ENCODE results near the gene SUZ12.
"Not testable (repeated sequence)": the region's sequence is repeated elsewhere in the genome, so short reads cannot be mapped to it uniquely, and the experiment has no call there.

The SUZ12 gene

GRCh38 chr17:31942396-31942795 is 5.6 kb downstream of the SUZ12 start:
- not testable (repeated sequence) for H3K4me3 ChIP-seq (ENCODE audit: insufficient read depth, low read depth, low read length, poor library complexity, severe bottlenecking); DNase-seq; H3K27me3 ChIP-seq (replicated peaks; ENCODE audit: control insufficient read depth, insufficient read depth, low read length, poor library complexity, severe bottlenecking); H3K36me3 ChIP-seq (ENCODE audit: control insufficient read depth, insufficient read depth, low read length); H3K9me3 ChIP-seq (ENCODE audit: control insufficient read depth, low read length); H3K4me1 ChIP-seq (ENCODE audit: control insufficient read depth, insufficient read depth, low read length, poor library complexity, severe bottlenecking); H3K27ac ChIP-seq (ENCODE audit: insufficient read depth, low read length, poor library complexity, severe bottlenecking)

DNA sequence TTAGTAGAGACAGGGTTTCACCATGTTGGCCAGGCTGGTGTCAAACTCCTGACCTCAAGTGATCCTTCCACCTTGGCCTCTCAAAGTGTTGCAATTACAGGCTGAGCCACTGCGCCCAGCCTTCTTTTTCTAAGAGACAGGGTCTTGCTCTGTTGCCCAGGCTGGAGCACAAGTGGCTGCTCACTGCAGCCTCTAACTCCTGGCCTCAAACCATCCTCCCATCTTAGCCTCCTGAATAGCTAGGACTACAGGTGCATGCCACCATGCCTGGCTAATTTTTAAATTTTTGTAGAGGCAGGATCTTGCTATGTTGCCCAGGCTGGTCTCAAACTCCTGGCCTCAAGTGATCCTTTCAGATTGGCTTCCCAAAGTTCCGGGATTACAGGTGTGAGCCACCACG is 15.1 kb downstream of the SUZ12 start:
- H3K27ac ChIP-seq (ENCODE audit: insufficient read depth, low read length, poor library complexity, severe bottlenecking); H3K27me3 ChIP-seq (replicated peaks; ENCODE audit: control insufficient read depth, insufficient read depth, low read length, poor library complexity, severe bottlenecking); H3K4me3 ChIP-seq (ENCODE audit: insufficient read depth, low read depth, low read length, poor library complexity, severe bottlenecking); H3K9me3 ChIP-seq (ENCODE audit: control insufficient read depth, low read length); H3K4me1 ChIP-seq (ENCODE audit: control insufficient read depth, insufficient read depth, low read length, poor library complexity, severe bottlenecking); DNase-seq; H3K36me3 ChIP-seq (ENCODE audit: control insufficient read depth, insufficient read depth, low read length): not testable (repeated sequence)

GRCh38 chr17:31964131-31964530 is 27.3 kb downstream of the SUZ12 start:
- not testable (repeated sequence) for H3K4me3 ChIP-seq (ENCODE audit: insufficient read depth, low read depth, low read length, poor library complexity, severe bottlenecking); H3K4me1 ChIP-seq (ENCODE audit: control insufficient read depth, insufficient read depth, low read length, poor library complexity, severe bottlenecking); DNase-seq; H3K36me3 ChIP-seq (ENCODE audit: control insufficient read depth, insufficient read depth, low read length); H3K27ac ChIP-seq (ENCODE audit: insufficient read depth, low read length, poor library complexity, severe bottlenecking); H3K27me3 ChIP-seq (replicated peaks; ENCODE audit: control insufficient read depth, insufficient read depth, low read length, poor library complexity, severe bottlenecking); H3K9me3 ChIP-seq (ENCODE audit: control insufficient read depth, low read length)

DNA sequence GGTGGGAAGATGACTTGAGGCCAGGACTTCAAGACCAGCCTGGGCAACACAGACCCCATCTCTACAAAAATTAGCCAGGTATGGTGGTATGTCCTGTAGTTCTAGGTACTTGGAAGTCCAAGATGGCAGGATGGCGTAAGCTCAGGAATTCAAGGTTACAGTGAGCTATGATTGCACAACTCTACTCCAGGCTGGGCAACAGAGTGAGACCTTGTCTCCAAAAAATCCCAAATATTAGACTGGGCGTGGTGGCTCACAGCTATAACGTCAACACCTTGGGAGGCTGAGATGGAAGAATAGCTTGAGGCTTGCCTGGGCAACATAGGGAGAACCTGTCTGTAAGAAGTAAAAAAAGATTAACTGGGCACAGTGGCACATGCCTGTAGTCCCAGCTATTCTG is 30.8 kb downstream of the SUZ12 start:
- Histone ChIP-seq H3K9me3 (ENCODE audit: control insufficient read depth, low read length) (no peaks in the 10 kb centered on the region), H3K27me3 (replicated peaks; ENCODE audit: control insufficient read depth, insufficient read depth, low read length, poor library complexity, severe bottlenecking) (no peaks in the 10 kb centered on the region), H3K4me1 (ENCODE audit: control insufficient read depth, insufficient read depth, low read length, poor library complexity, severe bottlenecking) (no peaks in the 10 kb centered on the region), H3K4me3 (ENCODE audit: insufficient read depth, low read depth, low read length, poor library complexity, severe bottlenecking) (no peak overlapping the region), H3K27ac (ENCODE audit: insufficient read depth, low read length, poor library complexity, severe bottlenecking) (no peak overlapping the region), H3K36me3 (ENCODE audit: control insufficient read depth, insufficient read depth, low read length) (no peaks in the 10 kb centered on the region)
- no peak for DNase-seq

GRCh38 chr17:31970416-31970815 is 33.6 kb downstream of the SUZ12 start:
- not testable (repeated sequence) for H3K4me1 ChIP-seq (ENCODE audit: control insufficient read depth, insufficient read depth, low read length, poor library complexity, severe bottlenecking); H3K27me3 ChIP-seq (replicated peaks; ENCODE audit: control insufficient read depth, insufficient read depth, low read length, poor library complexity, severe bottlenecking); H3K4me3 ChIP-seq (ENCODE audit: insufficient read depth, low read depth, low read length, poor library complexity, severe bottlenecking); H3K9me3 ChIP-seq (ENCODE audit: control insufficient read depth, low read length); DNase-seq; H3K36me3 ChIP-seq (ENCODE audit: control insufficient read depth, insufficient read depth, low read length); H3K27ac ChIP-seq (ENCODE audit: insufficient read depth, low read length, poor library complexity, severe bottlenecking)

GRCh38 chr17:31974269-31975071 is 37.7 kb downstream of the SUZ12 start:
- not testable (repeated sequence) for H3K36me3 ChIP-seq (ENCODE audit: control insufficient read depth, insufficient read depth, low read length); H3K4me1 ChIP-seq (ENCODE audit: control insufficient read depth, insufficient read depth, low read length, poor library complexity, severe bottlenecking); DNase-seq; H3K27me3 ChIP-seq (replicated peaks; ENCODE audit: control insufficient read depth, insufficient read depth, low read length, poor library complexity, severe bottlenecking); H3K27ac ChIP-seq (ENCODE audit: insufficient read depth, low read length, poor library complexity, severe bottlenecking); H3K9me3 ChIP-seq (ENCODE audit: control insufficient read depth, low read length); H3K4me3 ChIP-seq (ENCODE audit: insufficient read depth, low read depth, low read length, poor library complexity, severe bottlenecking)

DNA sequence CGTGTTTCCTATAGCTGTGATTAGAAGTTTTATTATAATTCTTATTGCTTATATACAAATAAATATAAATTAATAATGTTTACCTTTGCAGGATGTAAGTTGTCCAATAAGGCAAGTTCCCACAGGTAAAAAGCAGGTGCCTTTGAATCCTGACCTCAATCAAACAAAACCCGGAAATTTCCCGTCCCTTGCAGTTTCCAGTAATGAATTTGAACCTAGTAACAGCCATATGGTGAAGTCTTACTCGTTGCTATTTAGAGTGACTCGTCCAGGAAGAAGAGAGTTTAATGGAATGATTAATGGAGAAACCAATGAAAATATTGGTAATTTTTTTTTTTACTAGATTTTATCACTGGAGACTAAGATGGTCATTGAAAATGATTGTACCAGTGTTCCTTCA is 38.6 kb downstream of the SUZ12 start:
- DNase-seq; H3K36me3 ChIP-seq (ENCODE audit: control insufficient read depth, insufficient read depth, low read length); H3K4me3 ChIP-seq (ENCODE audit: insufficient read depth, low read depth, low read length, poor library complexity, severe bottlenecking); H3K27ac ChIP-seq (ENCODE audit: insufficient read depth, low read length, poor library complexity, severe bottlenecking); H3K4me1 ChIP-seq (ENCODE audit: control insufficient read depth, insufficient read depth, low read length, poor library complexity, severe bottlenecking); H3K9me3 ChIP-seq (ENCODE audit: control insufficient read depth, low read length); H3K27me3 ChIP-seq (replicated peaks; ENCODE audit: control insufficient read depth, insufficient read depth, low read length, poor library complexity, severe bottlenecking): not testable (repeated sequence)

- DNase-seq; H3K27me3 ChIP-seq (replicated peaks; ENCODE audit: control insufficient read depth, insufficient read depth, low read length, poor library complexity, severe bottlenecking); H3K27ac ChIP-seq (ENCODE audit: insufficient read depth, low read length, poor library complexity, severe bottlenecking); H3K9me3 ChIP-seq (ENCODE audit: control insufficient read depth, low read length); H3K4me3 ChIP-seq (ENCODE audit: insufficient read depth, low read depth, low read length, poor library complexity, severe bottlenecking); H3K4me1 ChIP-seq (ENCODE audit: control insufficient read depth, insufficient read depth, low read length, poor library complexity, severe bottlenecking): not testable (repeated sequence)
- H3K36me3 ChIP-seq (ENCODE audit: control insufficient read depth, insufficient read depth, low read length): peaks cover 50% of the 10 kb centered on the region
Observed at GRCh38 chr17:31991821-31992220, 55.0 kb downstream of the SUZ12 start.

- Histone ChIP-seq H3K36me3 (ENCODE audit: control insufficient read depth, insufficient read depth, low read length) (peaks cover 42% of the 10 kb centered on the region), H3K27me3 (replicated peaks; ENCODE audit: control insufficient read depth, insufficient read depth, low read length, poor library complexity, severe bottlenecking) (no peaks in the 10 kb centered on the region), H3K4me3 (ENCODE audit: insufficient read depth, low read depth, low read length, poor library complexity, severe bottlenecking) (no peak overlapping the region), H3K27ac (ENCODE audit: insufficient read depth, low read length, poor library complexity, severe bottlenecking) (no peak overlapping the region), H3K4me1 (ENCODE audit: control insufficient read depth, insufficient read depth, low read length, poor library complexity, severe bottlenecking) (no peaks in the 10 kb centered on the region), H3K9me3 (ENCODE audit: control insufficient read depth, low read length) (no peaks in the 10 kb centered on the region)
- DNase-seq: no peak
Observed at GRCh38 chr17:31997005-31997404, 60.2 kb downstream of the SUZ12 start.

DNA sequence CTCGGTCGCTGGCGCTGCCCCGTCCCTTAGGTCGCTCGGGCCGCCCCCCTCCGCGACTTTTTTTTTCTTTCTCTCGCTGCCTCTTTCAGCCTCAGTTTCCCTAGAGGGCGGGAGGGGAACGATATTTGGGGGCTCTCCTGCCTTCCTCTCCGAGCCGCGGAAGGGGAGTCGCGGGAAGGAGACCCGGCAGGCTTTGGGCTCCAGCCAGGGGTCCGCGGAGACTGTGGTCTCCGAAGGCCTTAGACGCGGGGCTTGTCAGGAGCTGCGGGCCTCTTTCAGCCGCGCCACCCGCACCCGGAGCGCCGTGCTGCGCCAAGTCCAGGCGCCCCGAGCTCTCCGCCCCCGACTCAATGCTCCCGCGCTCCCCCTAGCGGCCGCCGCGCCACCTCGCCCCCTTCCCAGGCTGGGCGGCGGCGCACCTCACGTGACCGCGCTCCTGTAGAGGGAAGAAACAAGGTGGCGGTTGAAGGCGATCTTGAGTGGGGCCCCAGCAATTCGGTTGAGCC is 70.2 kb downstream of the SUZ12 start, which contains the start of gene LRRC37B:
TSS of gene LRRC37B (plus strand) at position 427 of the 506 bp plus-strand sequence. CDS start 14,010 bp downstream, outside the sequence.
- Histone ChIP-seq H3K27me3 (replicated peaks; ENCODE audit: control insufficient read depth, insufficient read depth, low read length, poor library complexity, severe bottlenecking) (no peaks in the 10 kb centered on the region), H3K4me1 (ENCODE audit: control insufficient read depth, insufficient read depth, low read length, poor library complexity, severe bottlenecking) (peaks cover 6% of the 10 kb centered on the region), H3K4me3 (ENCODE audit: insufficient read depth, low read depth, low read length, poor library complexity, severe bottlenecking) (peak within 1 kb of the TSS; percentile 94), H3K9me3 (ENCODE audit: control insufficient read depth, low read length) (no peaks in the 10 kb centered on the region), H3K27ac (ENCODE audit: insufficient read depth, low read length, poor library complexity, severe bottlenecking) (peak within 1 kb of the TSS; percentile 74), H3K36me3 (ENCODE audit: control insufficient read depth, insufficient read depth, low read length) (no peaks in the 10 kb centered on the region)
- peak; percentile 75 to 82 (median 82) for DNase-seq

Data from effector memory CD4-positive, alpha-beta T cell (primary cell).